GM12878 (cell line): Measurements from ENCODE around the gene KIRREL1.

Experiments
- TCF3 ChIP-seq: IDR thresholded peaks from 2 replicates; pipeline ENCODE4 v1.6.1; 2012; ENCODE audit warnings: low read depth, mild to moderate bottlenecking, low read length, borderline replicate concordance; ENCODE audit not compliant: insufficient read depth
- TF ChIP-seq, protein P1 (sequence below): IDR thresholded peaks from 2 replicates; pipeline ENCODE4 v1.6.1; 2011; ENCODE audit warnings: borderline replicate concordance, low read depth, mild to moderate bottlenecking, moderate library complexity, low read length; ENCODE audit not compliant: insufficient read depth, poor library complexity, severe bottlenecking

DNA sequence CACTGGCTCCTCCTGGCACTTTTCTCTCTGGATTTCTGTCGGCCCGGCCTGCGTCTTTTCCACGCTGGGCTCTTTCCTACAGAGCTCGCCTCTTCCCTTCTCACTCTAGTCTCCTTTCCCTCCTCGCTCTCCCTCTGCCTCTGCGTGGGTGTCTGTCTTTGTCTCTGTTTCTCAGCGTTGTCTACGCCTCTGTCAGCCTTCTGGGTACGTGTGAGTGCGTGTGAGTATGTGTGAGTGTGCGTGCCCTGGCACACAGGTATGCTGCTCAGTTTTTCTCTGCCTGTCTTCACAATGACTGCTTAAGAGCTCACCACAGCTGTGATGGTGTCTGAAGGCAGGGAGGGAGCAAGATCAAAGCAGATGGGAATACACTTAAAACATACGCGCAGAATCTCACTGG, 77.7 kb downstream of the KIRREL1 start:
- TF ChIP-seq, protein P1, sequence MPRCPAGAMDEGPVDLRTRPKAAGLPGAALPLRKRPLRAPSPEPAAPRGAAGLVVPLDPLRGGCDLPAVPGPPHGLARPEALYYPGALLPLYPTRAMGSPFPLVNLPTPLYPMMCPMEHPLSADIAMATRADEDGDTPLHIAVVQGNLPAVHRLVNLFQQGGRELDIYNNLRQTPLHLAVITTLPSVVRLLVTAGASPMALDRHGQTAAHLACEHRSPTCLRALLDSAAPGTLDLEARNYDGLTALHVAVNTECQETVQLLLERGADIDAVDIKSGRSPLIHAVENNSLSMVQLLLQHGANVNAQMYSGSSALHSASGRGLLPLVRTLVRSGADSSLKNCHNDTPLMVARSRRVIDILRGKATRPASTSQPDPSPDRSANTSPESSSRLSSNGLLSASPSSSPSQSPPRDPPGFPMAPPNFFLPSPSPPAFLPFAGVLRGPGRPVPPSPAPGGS: no peak
- no peak for TF ChIP-seq TCF3
